ENCODE data around the gene GFOD1.
"Not testable (repeated sequence)": the region's sequence is repeated elsewhere in the genome, so short reads cannot be mapped to it uniquely, and the experiment has no call there.

Gene GFOD1

DNA sequence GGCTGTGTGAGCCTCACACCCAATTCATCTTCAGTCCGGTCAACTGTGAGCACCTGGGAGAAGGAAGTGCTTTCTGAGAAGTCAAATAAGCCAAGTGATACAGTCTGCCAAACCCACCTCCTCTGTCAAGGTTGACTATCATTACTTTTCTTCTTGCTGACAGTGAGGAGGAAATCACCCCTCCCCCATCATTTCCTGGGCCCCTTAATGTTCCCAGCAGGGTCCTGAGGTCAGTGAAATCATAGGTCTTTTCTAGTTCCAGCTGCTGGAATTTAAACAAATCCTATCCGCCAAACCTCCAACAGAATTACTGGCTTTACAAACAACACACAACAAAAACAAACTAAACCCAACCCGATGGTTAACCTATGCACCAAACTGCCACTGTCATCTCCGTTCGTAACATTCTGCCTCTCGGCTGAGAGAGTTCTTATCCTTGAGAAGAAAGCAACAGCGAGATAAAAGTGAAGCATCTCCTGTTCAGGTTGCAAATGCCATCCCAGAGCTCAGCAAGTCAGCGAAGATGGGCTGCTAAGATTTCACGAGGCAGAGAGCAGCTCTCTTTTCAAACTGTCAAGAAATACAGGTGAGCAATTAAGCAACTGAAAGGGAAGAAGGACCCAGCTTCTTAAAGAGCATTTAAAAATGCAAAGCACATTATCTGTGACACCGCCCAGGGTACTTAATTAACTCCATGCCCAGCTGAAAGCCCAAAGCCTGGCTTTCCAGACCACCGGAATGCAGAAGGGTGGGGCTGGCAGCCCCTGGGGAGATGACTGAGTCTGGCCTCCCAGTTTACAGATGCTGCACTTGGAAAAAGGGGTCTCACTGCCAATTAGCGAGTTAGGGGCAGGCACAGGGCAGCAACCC is 24.7 kb downstream of the GFOD1 start:
- no peak for DNase-seq (ENCODE audit: low spot score)
- TF ChIP-seq, protein P1, sequence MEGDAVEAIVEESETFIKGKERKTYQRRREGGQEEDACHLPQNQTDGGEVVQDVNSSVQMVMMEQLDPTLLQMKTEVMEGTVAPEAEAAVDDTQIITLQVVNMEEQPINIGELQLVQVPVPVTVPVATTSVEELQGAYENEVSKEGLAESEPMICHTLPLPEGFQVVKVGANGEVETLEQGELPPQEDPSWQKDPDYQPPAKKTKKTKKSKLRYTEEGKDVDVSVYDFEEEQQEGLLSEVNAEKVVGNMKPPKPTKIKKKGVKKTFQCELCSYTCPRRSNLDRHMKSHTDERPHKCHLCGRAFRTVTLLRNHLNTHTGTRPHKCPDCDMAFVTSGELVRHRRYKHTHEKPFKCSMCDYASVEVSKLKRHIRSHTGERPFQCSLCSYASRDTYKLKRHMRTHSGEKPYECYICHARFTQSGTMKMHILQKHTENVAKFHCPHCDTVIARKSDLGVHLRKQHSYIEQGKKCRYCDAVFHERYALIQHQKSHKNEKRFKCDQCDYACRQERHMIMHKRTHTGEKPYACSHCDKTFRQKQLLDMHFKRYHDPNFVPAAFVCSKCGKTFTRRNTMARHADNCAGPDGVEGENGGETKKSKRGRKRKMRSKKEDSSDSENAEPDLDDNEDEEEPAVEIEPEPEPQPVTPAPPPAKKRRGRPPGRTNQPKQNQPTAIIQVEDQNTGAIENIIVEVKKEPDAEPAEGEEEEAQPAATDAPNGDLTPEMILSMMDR (IDR thresholded peaks at IDR 0.05; ENCODE audit: extremely low read depth, insufficient read depth, missing control alignments): no peak
- in situ Hi-C loops (cut with MboI; ENCODE audit: low pct_unique_long_range_greater_than_20kb, low sequenced_read_pairs, unreplicated experiment): no loop called here

- no peak for DNase-seq (ENCODE audit: low spot score)
- in situ Hi-C loops (cut with MboI; ENCODE audit: low pct_unique_long_range_greater_than_20kb, low sequenced_read_pairs, unreplicated experiment): no loop called here
- TF ChIP-seq, protein P1 (IDR thresholded peaks at IDR 0.05; ENCODE audit: extremely low read depth, insufficient read depth, missing control alignments): no peak
These were observed 25.6 kb downstream of the GFOD1 start for GRCh38 chr6:13461805-13462204.

DNA sequence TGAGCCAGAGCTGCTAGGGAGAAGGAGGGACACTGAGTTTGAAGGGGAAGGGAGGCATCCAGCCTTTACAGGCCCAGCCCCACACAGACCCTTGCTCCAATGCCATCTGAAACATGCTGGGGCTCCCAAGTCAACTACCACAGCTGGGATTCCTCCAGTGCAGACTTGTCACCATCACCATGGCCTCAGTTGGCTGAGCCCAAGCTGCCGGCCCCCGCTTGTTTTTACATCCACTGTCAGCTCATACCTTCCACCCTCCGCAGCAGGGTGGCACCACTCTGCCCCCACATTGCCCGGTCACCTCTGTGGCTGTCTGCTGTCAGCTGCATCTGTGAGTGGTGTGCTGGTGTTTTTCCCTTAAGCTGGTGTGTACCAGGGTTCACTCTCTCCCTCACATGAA is 26.1 kb downstream of the GFOD1 start:
- in situ Hi-C loops (cut with MboI; ENCODE audit: low pct_unique_long_range_greater_than_20kb, low sequenced_read_pairs, unreplicated experiment): no loop called here
- TF ChIP-seq, protein P1 (IDR thresholded peaks at IDR 0.05; ENCODE audit: extremely low read depth, insufficient read depth, missing control alignments): no peak
- DNase-seq (ENCODE audit: low spot score): no peak

GRCh38 chr6:13460289-13460688 is 27.1 kb downstream of the GFOD1 start:
- in situ Hi-C loops (cut with MboI; ENCODE audit: low pct_unique_long_range_greater_than_20kb, low sequenced_read_pairs, unreplicated experiment); DNase-seq (ENCODE audit: low spot score): not testable (repeated sequence)

- DNase-seq (ENCODE audit: low spot score): no peak
- TF ChIP-seq, protein P1 (IDR thresholded peaks at IDR 0.05; ENCODE audit: extremely low read depth, insufficient read depth, missing control alignments): no peak
- in situ Hi-C loops (cut with MboI; ENCODE audit: low pct_unique_long_range_greater_than_20kb, low sequenced_read_pairs, unreplicated experiment): no loop called here
These were observed 29.8 kb downstream of the GFOD1 start for GRCh38 chr6:13457577-13457976.

DNA sequence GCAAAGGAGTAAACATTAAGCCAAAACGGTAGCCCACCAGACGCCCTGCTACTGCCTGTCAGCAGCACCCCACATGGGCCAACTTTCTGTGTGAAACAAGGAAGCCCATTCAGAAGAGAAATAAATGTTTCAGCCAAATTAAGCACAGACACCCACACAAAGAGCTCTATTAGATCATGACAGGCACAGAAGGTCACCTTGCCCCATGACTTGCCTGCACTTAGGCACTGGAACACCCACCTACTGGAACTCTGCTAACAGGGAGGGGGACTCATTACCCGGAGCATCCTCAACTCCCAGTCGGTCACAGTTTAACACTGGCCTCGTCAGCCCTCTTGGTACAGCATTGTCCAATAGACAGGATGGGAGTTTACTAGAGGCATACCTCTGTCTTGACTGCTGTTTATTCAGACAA is 31.8 kb downstream of the GFOD1 start:
- TF ChIP-seq, protein P1 (IDR thresholded peaks at IDR 0.05; ENCODE audit: extremely low read depth, insufficient read depth, missing control alignments): no peak
- in situ Hi-C loops (cut with MboI; ENCODE audit: low pct_unique_long_range_greater_than_20kb, low sequenced_read_pairs, unreplicated experiment): no loop called here
- no peak for DNase-seq (ENCODE audit: low spot score)
